Adipose tissue (tissue), 3 donors: ENCODE measurements around the gene RBM33. TPM values are rescaled to one million over a fixed set of nuclear protein-coding genes. Genes with fewer than 3 reads are reported as not detected.
"Not testable (repeated sequence)": the region's sequence is repeated elsewhere in the genome, so short reads cannot be mapped to it uniquely, and the experiment has no call there.

ENCODE experiments used
- H3K27ac ChIP-seq: one replicate; pipeline ENCODE4 v1.5.1; 2013; ENCODE audit warnings: low read depth, low read length
- WGBS, 3 donors: extraction: QIAGEN DNeasy Blood & Tissue Kit; methylation state at CpG; one replicate each; pipeline ENCODE4 v1.1.7; 2013; 5-methylcytosine and 5-hydroxymethylcytosine counted together
- polyA plus RNA-seq, 3 donors: library from polyadenylated mRNA; stranded (reverse); fragments of 200-250 nt; gene quantifications; one replicate each; pipeline ENCODE4 v1.2.3, GENCODE V29; 2013
- donor health status: healthy with polysubstance abuse.
- donor health status: Bipolar disorder and iron deficiency.
- donor health status: healthy.

The RBM33 gene
- polyA plus RNA-seq, 3 donors = 10.6 to 18.9 (median 12.6) TPM

GRCh38 chr7:155681663-155682062, 37.2 kb downstream of the RBM33 start:
- 94 to 99% (median 94%) methylated on average over 5 of the region's 5 CpGs for WGBS, 3 donors
- H3K27ac ChIP-seq = no peak overlapping the region

GRCh38 chr7:155682484-155682883, 38.0 kb downstream of the RBM33 start:
- H3K27ac ChIP-seq = no peak overlapping the region
- 71 to 91% (median 90%) methylated on average over 5 of the region's 5 CpGs for WGBS, 3 donors

GRCh38 chr7:155683098-155683497, 38.6 kb downstream of the RBM33 start:
- H3K27ac ChIP-seq = no peak overlapping the region
- WGBS, 3 donors = 89 to 90% (median 90%) methylated on average over 5 of the region's 5 CpGs

- 45 to 96% (median 90%) methylated on average over 4 of the region's 4 CpGs for WGBS, 3 donors
- no peak overlapping the region for H3K27ac ChIP-seq
Observed at GRCh38 chr7:155683714-155684113, 39.3 kb downstream of the RBM33 start.

- H3K27ac ChIP-seq = no peak overlapping the region
- WGBS, 3 donors = 56 to 87% (median 84%) methylated on average over 5 of the region's 5 CpGs
Observed at GRCh38 chr7:155684543-155684942, 40.1 kb downstream of the RBM33 start.

GRCh38 chr7:155685070-155685790, 40.8 kb downstream of the RBM33 start:
- no peak overlapping the region for H3K27ac ChIP-seq
- 84 to 91% (median 88%) methylated on average over 12 of the region's 12 CpGs for WGBS, 3 donors

- 97 to 100% (median 99%) methylated on average over 2 of the region's 2 CpGs for WGBS, 3 donors
- H3K27ac ChIP-seq = no peak overlapping the region
Observed at GRCh38 chr7:155685791-155686160, 41.3 kb downstream of the RBM33 start.

GRCh38 chr7:155686620-155687324, 42.3 kb downstream of the RBM33 start:
- 50 to 68% (median 67%) methylated on average over 2 of the region's 2 CpGs for WGBS, 3 donors
- not testable (repeated sequence) for H3K27ac ChIP-seq

GRCh38 chr7:155688237-155688636, 43.8 kb downstream of the RBM33 start:
- WGBS, 3 donors = 79 to 89% (median 83%) methylated on average over 1 to 2 of the region's 2 CpGs
- not testable (repeated sequence) for H3K27ac ChIP-seq

GRCh38 chr7:155690655-155691054, 46.2 kb downstream of the RBM33 start:
- H3K27ac ChIP-seq = not testable (repeated sequence)
- 82 to 96% (median 84%) methylated on average over 3 of the region's 3 CpGs for WGBS, 3 donors

GRCh38 chr7:155692317-155692716, 47.9 kb downstream of the RBM33 start:
- 37 to 73% (median 67%) methylated on average over 5 of the region's 5 CpGs for WGBS, 3 donors
- H3K27ac ChIP-seq = no peak overlapping the region

- no peak overlapping the region for H3K27ac ChIP-seq
- WGBS, 3 donors = 64 to 93% (median 68%) methylated on average over 5 of the region's 5 CpGs
Observed at GRCh38 chr7:155693826-155694225, 49.4 kb downstream of the RBM33 start.

GRCh38 chr7:155694851-155695250, 50.4 kb downstream of the RBM33 start:
- WGBS, 3 donors = 88 to 90% (median 90%) methylated on average over 5 of the region's 5 CpGs
- no peak overlapping the region for H3K27ac ChIP-seq

- H3K27ac ChIP-seq = no peak overlapping the region
- 69 to 85% (median 84%) methylated on average over 5 of the region's 5 CpGs for WGBS, 3 donors
Observed at GRCh38 chr7:155696747-155697146, 52.3 kb downstream of the RBM33 start.

- H3K27ac ChIP-seq = no peak overlapping the region
- WGBS, 3 donors = 56 to 94% (median 60%) methylated on average over 1 of the region's 1 CpG
Observed at GRCh38 chr7:155698633-155699032, 54.2 kb downstream of the RBM33 start.

- WGBS, 3 donors = 77 to 93% (median 80%) methylated on average over 7 of the region's 7 CpGs
- H3K27ac ChIP-seq = no peak overlapping the region
Observed at GRCh38 chr7:155699180-155699579, 54.7 kb downstream of the RBM33 start.

- WGBS, 3 donors = 78 to 93% (median 90%) methylated on average over 6 of the region's 6 CpGs
Observed at GRCh38 chr7:155700847-155701246, 56.4 kb downstream of the RBM33 start.

GRCh38 chr7:155701972-155702544, 57.6 kb downstream of the RBM33 start:
- WGBS, 3 donors = 95 to 99% (median 96%) methylated on average over 3 of the region's 3 CpGs
- H3K27ac ChIP-seq = no peak overlapping the region

More at GRCh38 chr7:155700847-155701246, 56.4 kb downstream of the RBM33 start:
- H3K27ac ChIP-seq = no peak overlapping the region

- H3K27ac ChIP-seq = no peak overlapping the region
- 82 to 100% (median 89%) methylated on average over 1 of the region's 1 CpG for WGBS, 3 donors
Observed at GRCh38 chr7:155702616-155703015, 58.2 kb downstream of the RBM33 start.
